DMS 273 treated with DMSO at 0.1 percent for 48 hours (cell line): Measurements from ENCODE around the gene TRIM67.

Source experiments
- DNase-seq: peaks from one replicate; lab custom pipeline; 2025; lab: John Stamatoyannopoulos, UW

TRIM67 gene

GRCh38 chr1:231183639-231184590 is 22.1 kb downstream of the TRIM67 start:
- DNase-seq, result no peak

- no peak for DNase-seq
Observed at GRCh38 chr1:231184891-231185290, 23.0 kb downstream of the TRIM67 start.

GRCh38 chr1:231185391-231185790 is 23.5 kb downstream of the TRIM67 start:
- no peak for DNase-seq

GRCh38 chr1:231186356-231187115 is 24.7 kb downstream of the TRIM67 start:
- DNase-seq, result no peak

GRCh38 chr1:231187571-231187970 is 25.7 kb downstream of the TRIM67 start:
- DNase-seq, result no peak

- DNase-seq, result no peak
Observed at GRCh38 chr1:231188072-231188471, 26.2 kb downstream of the TRIM67 start.

- DNase-seq, result no peak
Observed at GRCh38 chr1:231188768-231189167, 26.9 kb downstream of the TRIM67 start.

- no peak for DNase-seq
Observed at GRCh38 chr1:231189683-231190270, 27.9 kb downstream of the TRIM67 start.

- DNase-seq, result no peak
Observed at GRCh38 chr1:231190456-231190855, 28.6 kb downstream of the TRIM67 start.

- DNase-seq, result no peak
Observed at GRCh38 chr1:231192620-231193163, 30.8 kb downstream of the TRIM67 start.

GRCh38 chr1:231193710-231194340 is 32.0 kb downstream of the TRIM67 start:
- no peak for DNase-seq

- no peak for DNase-seq
Observed at GRCh38 chr1:231194476-231194842, 32.6 kb downstream of the TRIM67 start.

- DNase-seq, result no peak
Observed at GRCh38 chr1:231194843-231195516, 33.1 kb downstream of the TRIM67 start.

- no peak for DNase-seq
Observed at GRCh38 chr1:231196307-231196706, 34.4 kb downstream of the TRIM67 start.

- no peak for DNase-seq
Observed at GRCh38 chr1:231196728-231197127, 34.9 kb downstream of the TRIM67 start.

GRCh38 chr1:231199868-231200267 is 38.0 kb downstream of the TRIM67 start:
- DNase-seq, result no peak

GRCh38 chr1:231200388-231201031 is 38.7 kb downstream of the TRIM67 start:
- DNase-seq, result no peak

GRCh38 chr1:231201375-231201978 is 39.6 kb downstream of the TRIM67 start:
- DNase-seq, result no peak

- no peak for DNase-seq
Observed at GRCh38 chr1:231201979-231202633, 40.2 kb downstream of the TRIM67 start.
